Cardiac fibroblast (primary cell): Measurements from ENCODE around the gene SF3A2.
A peak's percentile ranks its signal among the peaks of the same experiment; 100 is the strongest.

Experiments used
- DNase-seq, 2 donors: peaks; one replicate each; pipeline versions ENCODE4 v3.0.0 to v3.0.0-alpha.2; 2010; ENCODE audit warnings: low read depth in 2 of 2
- H3K4me3 ChIP-seq, 2 donors: replicated peaks in 1 of 2; 1 replicate in 1 of 2; 2 replicates in 1 of 2; pipeline ENCODE4 v1.5.1; 2011; ENCODE audit warnings: low read depth in 2 of 2, low read length in 2 of 2, mild to moderate bottlenecking in 2 of 2, moderate library complexity in 1 of 2
- TF ChIP-seq, protein P1 (sequence below): IDR thresholded peaks from one replicate; pipeline ENCODE4 v1.5.1; 2011; ENCODE audit warnings: low read depth, mild to moderate bottlenecking, low read length, inconsistent platforms

The SF3A2 gene

GRCh38 chr19:2255982-2256685, 19.5 kb downstream of the SF3A2 start, which contains the start of gene JSRP1:
TSS of gene JSRP1 (minus strand) at chr19:2256417. CDS start at chr19:2255314, 1,103 bp downstream.
- DNase-seq, result no peak
- H3K4me3 ChIP-seq, result no peak within 1 kb of the TSS
- TF ChIP-seq, protein P1, sequence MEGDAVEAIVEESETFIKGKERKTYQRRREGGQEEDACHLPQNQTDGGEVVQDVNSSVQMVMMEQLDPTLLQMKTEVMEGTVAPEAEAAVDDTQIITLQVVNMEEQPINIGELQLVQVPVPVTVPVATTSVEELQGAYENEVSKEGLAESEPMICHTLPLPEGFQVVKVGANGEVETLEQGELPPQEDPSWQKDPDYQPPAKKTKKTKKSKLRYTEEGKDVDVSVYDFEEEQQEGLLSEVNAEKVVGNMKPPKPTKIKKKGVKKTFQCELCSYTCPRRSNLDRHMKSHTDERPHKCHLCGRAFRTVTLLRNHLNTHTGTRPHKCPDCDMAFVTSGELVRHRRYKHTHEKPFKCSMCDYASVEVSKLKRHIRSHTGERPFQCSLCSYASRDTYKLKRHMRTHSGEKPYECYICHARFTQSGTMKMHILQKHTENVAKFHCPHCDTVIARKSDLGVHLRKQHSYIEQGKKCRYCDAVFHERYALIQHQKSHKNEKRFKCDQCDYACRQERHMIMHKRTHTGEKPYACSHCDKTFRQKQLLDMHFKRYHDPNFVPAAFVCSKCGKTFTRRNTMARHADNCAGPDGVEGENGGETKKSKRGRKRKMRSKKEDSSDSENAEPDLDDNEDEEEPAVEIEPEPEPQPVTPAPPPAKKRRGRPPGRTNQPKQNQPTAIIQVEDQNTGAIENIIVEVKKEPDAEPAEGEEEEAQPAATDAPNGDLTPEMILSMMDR, result no peak

- peak in 1 of 2 donors; percentile 70 for DNase-seq
- H3K4me3 ChIP-seq, result no peak overlapping the region
- TF ChIP-seq, protein P1, result no peak
These were observed 22.7 kb downstream of the SF3A2 start for GRCh38 chr19:2259336-2259735.

DNA sequence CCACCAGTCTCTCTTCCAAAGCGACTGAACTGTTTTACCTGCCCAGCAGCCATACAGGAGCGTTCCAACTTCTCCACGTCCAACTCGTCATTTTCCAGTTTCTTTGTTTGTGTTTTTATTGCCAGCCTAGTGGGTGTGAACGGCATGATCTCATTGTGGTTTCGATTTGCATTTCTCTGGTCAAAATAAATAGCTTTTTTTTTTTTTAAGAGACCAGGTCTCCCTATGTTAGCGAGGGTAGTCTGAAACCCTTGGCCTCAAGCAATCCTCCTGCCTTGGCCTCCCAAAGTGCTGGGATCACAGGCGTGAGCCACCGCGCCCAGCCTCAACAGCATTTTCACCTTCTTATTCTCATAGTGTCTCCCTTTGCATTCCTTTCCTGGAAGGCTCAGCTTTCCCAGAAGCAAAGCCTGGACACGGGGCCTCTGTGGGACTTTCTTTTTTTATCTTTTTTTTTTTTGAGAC, 23.7 kb downstream of the SF3A2 start:
- TF ChIP-seq, protein P1, result no peak
- DNase-seq, result no peak
- no peak overlapping the region for H3K4me3 ChIP-seq

DNA sequence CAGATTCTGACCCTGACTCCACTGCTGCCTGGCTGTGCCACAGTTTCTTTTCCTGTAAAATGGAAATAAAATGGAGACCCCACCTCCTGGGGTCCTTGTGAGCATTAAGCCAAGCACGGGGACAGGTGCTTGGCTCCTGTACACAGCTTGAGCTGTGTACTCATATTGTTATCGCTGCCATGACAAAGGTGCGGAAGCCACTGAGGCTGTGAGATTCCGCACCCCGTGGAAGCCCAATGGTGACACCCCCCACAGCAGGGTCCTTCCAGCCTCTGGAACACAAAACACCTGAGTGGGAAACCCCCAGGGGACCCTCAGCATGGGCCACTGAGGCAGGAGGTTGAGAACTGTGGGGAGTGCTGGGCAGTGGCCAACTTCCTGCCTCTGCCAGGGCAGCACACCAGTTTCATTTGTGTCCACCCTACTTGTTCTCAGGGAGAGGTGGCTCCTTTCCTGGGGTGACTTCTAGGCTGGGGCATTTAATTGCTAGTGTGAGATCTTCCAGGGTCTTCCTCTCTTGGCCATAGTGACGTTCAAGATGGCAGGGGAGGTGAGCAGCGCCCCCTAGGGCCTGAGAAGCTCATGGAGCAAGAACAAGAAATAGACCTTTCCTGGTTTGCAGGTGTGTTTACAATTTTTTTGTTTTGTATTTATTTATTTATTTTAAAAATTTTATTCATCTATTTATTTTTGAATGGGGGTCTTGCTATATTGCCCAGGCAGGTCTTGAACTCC, 25.0 kb downstream of the SF3A2 start:
- DNase-seq, result peak; percentile 48 to 51
- TF ChIP-seq, protein P1, result peak; percentile 77
- no peak overlapping the region for H3K4me3 ChIP-seq

DNA sequence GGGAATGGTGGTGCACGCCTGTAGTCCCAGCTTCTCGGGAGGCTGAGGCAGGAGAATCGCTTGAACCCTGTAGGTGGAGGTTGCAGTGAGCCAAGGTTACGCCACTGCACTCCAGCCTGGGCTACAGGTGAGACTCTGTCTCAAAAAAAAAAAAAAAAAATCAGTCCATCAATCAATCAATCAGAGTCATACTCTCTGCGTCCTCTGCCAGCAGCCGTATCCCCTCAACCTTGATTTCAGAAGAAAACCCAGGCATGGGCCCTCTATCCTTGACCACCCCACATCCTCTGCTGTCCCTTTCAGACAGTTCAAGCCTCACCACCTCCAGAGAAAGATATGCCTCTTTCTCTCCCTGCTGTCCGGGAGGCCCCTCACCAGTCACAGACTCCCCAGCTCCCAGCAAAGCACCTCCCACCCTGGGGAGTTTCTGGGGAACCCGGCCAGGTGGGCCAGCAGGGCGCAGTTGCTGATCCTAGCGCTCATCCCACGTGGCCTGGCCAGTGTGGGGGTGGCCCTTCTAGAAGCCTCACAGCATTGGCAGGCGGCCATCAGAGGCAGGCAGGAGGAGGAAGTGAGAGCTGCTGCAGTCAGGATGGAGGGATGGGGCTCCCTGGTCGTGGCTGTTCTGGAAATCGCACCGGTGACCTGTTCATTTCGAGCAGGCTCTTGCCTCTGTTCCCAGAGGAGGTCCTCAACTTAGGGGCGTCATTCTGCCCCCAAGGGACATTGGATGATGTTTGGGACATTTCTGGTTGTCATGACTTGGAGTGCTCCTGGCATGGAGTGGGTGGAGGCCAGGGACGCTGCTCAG, 29.8 kb downstream of the SF3A2 start:
- H3K4me3 ChIP-seq, result no peak overlapping the region
- DNase-seq, result peak; percentile 82 to 89
- TF ChIP-seq, protein P1, result no peak

- DNase-seq, result no peak
- H3K4me3 ChIP-seq, result no peak overlapping the region
- TF ChIP-seq, protein P1, result no peak
These were observed 31.8 kb downstream of the SF3A2 start for GRCh38 chr19:2268480-2268830.
